Rectal smooth muscle tissue (tissue), 1 donor: Measurements from ENCODE around the gene NOD2.

ENCODE experiments used
- H3K27ac ChIP-seq: one replicate; pipeline ENCODE4 v1.7.0; 2013; ENCODE audit warnings: low read depth, low read length, inconsistent platforms
- H3K27me3 ChIP-seq: one replicate; pipeline ENCODE4 v1.7.0; 2013; ENCODE audit warnings: low read length; ENCODE audit not compliant: control insufficient read depth, insufficient read depth
- H3K36me3 ChIP-seq: one replicate; pipeline ENCODE4 v1.7.0; 2013; ENCODE audit warnings: low read length; ENCODE audit not compliant: control insufficient read depth, insufficient read depth
- H3K4me1 ChIP-seq: one replicate; pipeline ENCODE4 v1.7.0; 2013; ENCODE audit warnings: low read length; ENCODE audit not compliant: control insufficient read depth, insufficient read depth
- H3K4me3 ChIP-seq: one replicate; pipeline ENCODE4 v1.7.0; 2013; ENCODE audit warnings: low read length
- H3K9ac ChIP-seq: one replicate; pipeline ENCODE4 v1.7.0; 2013; ENCODE audit warnings: low read length

NOD2 gene

GRCh38 chr16:50675686-50676610 lies 17.5 kb upstream of the NOD2 start:
- Histone ChIP-seq H3K4me1 (no peaks in the 10 kb centered on the region), H3K36me3 (no peaks in the 10 kb centered on the region), H3K9ac (no peak overlapping the region), H3K4me3 (no peak overlapping the region), H3K27ac (no peak overlapping the region), H3K27me3 (no peaks in the 10 kb centered on the region)

GRCh38 chr16:50676684-50677225 lies 16.7 kb upstream of the NOD2 start:
- no peaks in the 10 kb centered on the region for H3K27me3 ChIP-seq
- no peaks in the 10 kb centered on the region for H3K4me1 ChIP-seq
- no peaks in the 10 kb centered on the region for H3K36me3 ChIP-seq

GRCh38 chr16:50677351-50677750 lies 16.1 kb upstream of the NOD2 start:
- Histone ChIP-seq H3K4me3 (no peak overlapping the region), H3K27ac (no peak overlapping the region), H3K27me3 (no peaks in the 10 kb centered on the region), H3K36me3 (no peaks in the 10 kb centered on the region), H3K4me1 (no peaks in the 10 kb centered on the region), H3K9ac (no peak overlapping the region)

More at GRCh38 chr16:50676684-50677225, 16.7 kb upstream of the NOD2 start:
- H3K9ac ChIP-seq = no peak overlapping the region
- no peak overlapping the region for H3K27ac ChIP-seq
- H3K4me3 ChIP-seq = no peak overlapping the region

- Histone ChIP-seq H3K4me1 (no peaks in the 10 kb centered on the region), H3K36me3 (no peaks in the 10 kb centered on the region), H3K9ac (no peak overlapping the region), H3K27me3 (no peaks in the 10 kb centered on the region), H3K27ac (no peak overlapping the region), H3K4me3 (no peak overlapping the region)
Measured at GRCh38 chr16:50678531-50678930, 14.9 kb upstream of the NOD2 start.

- no peaks in the 10 kb centered on the region for H3K27me3 ChIP-seq
- no peak overlapping the region for H3K27ac ChIP-seq
- no peak overlapping the region for H3K4me3 ChIP-seq
- H3K36me3 ChIP-seq = no peaks in the 10 kb centered on the region
- H3K9ac ChIP-seq = no peak overlapping the region
- H3K4me1 ChIP-seq = no peaks in the 10 kb centered on the region
Measured at GRCh38 chr16:50679266-50679665, 14.1 kb upstream of the NOD2 start.

- H3K4me1 ChIP-seq = no peaks in the 10 kb centered on the region
- H3K27me3 ChIP-seq = no peaks in the 10 kb centered on the region
- H3K36me3 ChIP-seq = no peaks in the 10 kb centered on the region
- peak overlapping the region; percentile 51 for H3K4me3 ChIP-seq
- H3K9ac ChIP-seq = no peak overlapping the region
- H3K27ac ChIP-seq = no peak overlapping the region
Measured at GRCh38 chr16:50679676-50680555, 13.5 kb upstream of the NOD2 start.

- H3K27ac ChIP-seq = no peak overlapping the region
- peak overlapping the region; percentile 51 for H3K4me3 ChIP-seq
- H3K4me1 ChIP-seq = no peaks in the 10 kb centered on the region
- H3K36me3 ChIP-seq = no peaks in the 10 kb centered on the region
- no peaks in the 10 kb centered on the region for H3K27me3 ChIP-seq
- no peak overlapping the region for H3K9ac ChIP-seq
Measured at GRCh38 chr16:50680556-50680893, 12.9 kb upstream of the NOD2 start.

- peak within 1 kb of the TSS; percentile 51 for H3K4me3 ChIP-seq
- no peaks in the 10 kb centered on the region for H3K27me3 ChIP-seq
- no peak within 1 kb of the TSS for H3K9ac ChIP-seq
- H3K27ac ChIP-seq = no peak within 1 kb of the TSS
- no peaks in the 10 kb centered on the region for H3K4me1 ChIP-seq
- H3K36me3 ChIP-seq = no peaks in the 10 kb centered on the region
Measured at GRCh38 chr16:50681021-50681885, 12.2 kb upstream of the NOD2 start, which contains the start of gene SNX20. TSS of gene SNX20 (minus strand) at chr16:50681312. CDS start at chr16:50677526, 3,786 bp downstream.

- H3K9ac ChIP-seq = no peak overlapping the region
- H3K27ac ChIP-seq = no peak overlapping the region
Measured at GRCh38 chr16:50683689-50684374, 9.6 kb upstream of the NOD2 start.

GRCh38 chr16:50684823-50685461 lies 8.5 kb upstream of the NOD2 start:
- Histone ChIP-seq H3K27me3 (no peaks in the 10 kb centered on the region), H3K9ac (no peak overlapping the region), H3K4me3 (no peak overlapping the region), H3K4me1 (no peaks in the 10 kb centered on the region), H3K27ac (no peak overlapping the region), H3K36me3 (no peaks in the 10 kb centered on the region)

More at GRCh38 chr16:50683689-50684374, 9.6 kb upstream of the NOD2 start:
- H3K4me3 ChIP-seq = no peak overlapping the region
- no peaks in the 10 kb centered on the region for H3K4me1 ChIP-seq
- no peaks in the 10 kb centered on the region for H3K36me3 ChIP-seq
- no peaks in the 10 kb centered on the region for H3K27me3 ChIP-seq

GRCh38 chr16:50685462-50686063 lies 7.8 kb upstream of the NOD2 start:
- Histone ChIP-seq H3K27me3 (no peaks in the 10 kb centered on the region), H3K27ac (no peak overlapping the region), H3K4me3 (no peak overlapping the region), H3K9ac (no peak overlapping the region), H3K4me1 (no peaks in the 10 kb centered on the region), H3K36me3 (no peaks in the 10 kb centered on the region)
